HepG2 (cell line): ENCODE data around the gene PIK3R3. TPM values are rescaled to one million over a fixed set of nuclear protein-coding genes. Genes with fewer than 3 reads are reported as not detected.

Experiments used
- DZIP1 ChIP-seq: sonication (generic); formaldehyde crosslinking; IDR thresholded peaks from 2 replicates; pipeline ENCODE4 v1.5.0; 2020; ENCODE audit warnings: mild to moderate bottlenecking, missing genetic modification reagents
- ELF3 ChIP-seq: IDR thresholded peaks from 2 replicates; pipeline ENCODE4 v1.6.1; 2016; ENCODE audit warnings: missing genetic modification reagents, missing compliant biosample characterization
- FOXP1 ChIP-seq, 2 experiments: fragments of 450-650 bp in 1 of 2; IDR thresholded peaks; 2 replicates each; pipeline ENCODE4 v1.6.1; 2017 to 2018; ENCODE audit warnings: antibody characterized with exemption in 1 of 2
- GPN1 ChIP-seq: sonication (generic); formaldehyde crosslinking; IDR thresholded peaks from 2 replicates; pipeline ENCODE4 v1.5.1; 2020; ENCODE audit warnings: missing genetic modification reagents, borderline replicate concordance
- HMGXB4 ChIP-seq, 2 experiments: sonication (generic) in 1 of 2; formaldehyde crosslinking in 1 of 2; IDR thresholded peaks; 2 replicates each; pipeline versions ENCODE4 v1.4.0 to v1.6.1; 2018 to 2020; ENCODE audit warnings: missing genetic modification reagents in 2 of 2, borderline replicate concordance in 1 of 2, low read depth in 1 of 2, mild to moderate bottlenecking in 1 of 2, missing biosample characterization in 1 of 2
- ISL2 ChIP-seq: sonication (generic); formaldehyde crosslinking; IDR thresholded peaks from 2 replicates; pipeline ENCODE4 v1.5.0; 2020; ENCODE audit warnings: missing genetic modification reagents
- JUNB ChIP-seq: sonication (generic); formaldehyde crosslinking; IDR thresholded peaks from 2 replicates; pipeline ENCODE4 v1.8.0; 2022; ENCODE audit warnings: missing genetic modification reagents, mild to moderate bottlenecking, borderline replicate concordance
- MAZ ChIP-seq, 2 experiments: sonication (generic) in 1 of 2; formaldehyde crosslinking in 1 of 2; IDR thresholded peaks; 2 replicates each; pipeline versions ENCODE4 v1.5.0 to v1.6.1; 2012 to 2020; ENCODE audit warnings: low read depth in 2 of 2, mild to moderate bottlenecking in 2 of 2, borderline replicate concordance in 1 of 2, improper control_type of control experiment in 1 of 2, low read length in 1 of 2, missing genetic modification reagents in 1 of 2, moderate library complexity in 1 of 2
- MED8 ChIP-seq: sonication (generic); formaldehyde crosslinking; IDR thresholded peaks from 2 replicates; pipeline ENCODE4 v1.8.1; 2023; ENCODE audit warnings: mild to moderate bottlenecking, missing genetic modification reagents; ENCODE audit not compliant: insufficient replicate concordance
- MEF2D ChIP-seq: sonication (generic); formaldehyde crosslinking; IDR thresholded peaks from 2 replicates; pipeline ENCODE4 v1.5.1; 2020; ENCODE audit warnings: mild to moderate bottlenecking, missing genetic modification reagents
- STAG1 ChIP-seq: sonication (generic); formaldehyde crosslinking; IDR thresholded peaks from 2 replicates; pipeline ENCODE4 v1.4.0; 2020; ENCODE audit warnings: missing genetic modification reagents
- SYNCRIP ChIP-seq: fragments of 200-400 bp; formaldehyde crosslinking; IDR thresholded peaks from 2 replicates; pipeline ENCODE4 v1.6.1; 2018; ENCODE audit warnings: mild to moderate bottlenecking, low read depth, low read length; ENCODE audit not compliant: insufficient read depth
- ZBTB46 ChIP-seq: sonication (generic); formaldehyde crosslinking; IDR thresholded peaks from 2 replicates; pipeline ENCODE4 v1.4.0; 2020; ENCODE audit warnings: mild to moderate bottlenecking, missing genetic modification reagents, borderline replicate concordance
- ZEB1 ChIP-seq: IDR thresholded peaks from 2 replicates; pipeline ENCODE4 v1.6.1; 2012; ENCODE audit warnings: mild to moderate bottlenecking, low read depth, inconsistent platforms; ENCODE audit not compliant: insufficient replicate concordance
- ZFY ChIP-seq: sonication (generic); formaldehyde crosslinking; IDR thresholded peaks from 2 replicates; pipeline ENCODE4 v1.4.0; 2020; ENCODE audit warnings: missing genetic modification reagents
- ZNF12 ChIP-seq: sonication (generic); formaldehyde crosslinking; IDR thresholded peaks from 2 replicates; pipeline ENCODE4 v1.5.0; 2020; ENCODE audit warnings: missing genetic modification reagents
- ZNF33B ChIP-seq: sonication (generic); formaldehyde crosslinking; IDR thresholded peaks from 2 replicates; pipeline ENCODE4 v1.5.1; 2020; ENCODE audit warnings: mild to moderate bottlenecking, missing genetic modification reagents
- ZNF350 ChIP-seq: sonication (generic); formaldehyde crosslinking; IDR thresholded peaks from 2 replicates; pipeline ENCODE4 v1.4.0; 2020; ENCODE audit warnings: mild to moderate bottlenecking, low read depth, missing genetic modification reagents, borderline replicate concordance
- ZNF619 ChIP-seq: sonication (generic); formaldehyde crosslinking; IDR thresholded peaks from 2 replicates; pipeline ENCODE4 v1.4.0; 2020; ENCODE audit warnings: mild to moderate bottlenecking, missing genetic modification reagents
- polyA plus RNA-seq, 8 experiments: library from polyadenylated mRNA; depleted of rRNA in 3 of 8; stranded (reverse) in 7 of 8; unstranded in 1 of 8; fragments of >200 nt; fragmentation: Illumina TruSeq in 4 of 8; extraction: Trizol in 4 of 8; gene quantifications; 2 replicates each; pipeline versions ENCODE4 v1.2.1 to v1.2.3, GENCODE V29; 2011 to 2016; ENCODE audit warnings: low read depth in 4 of 8, missing spikeins in 1 of 8, mixed read lengths in 1 of 8; ENCODE audit not compliant: insufficient read depth in 1 of 8
- total RNA-seq, 5 experiments: library from RNA; depleted of rRNA; stranded (reverse); fragments of >200 nt; fragmentation: Illumina TruSeq; extraction: Trizol; gene quantifications; 2 replicates each; pipeline ENCODE4 v1.2.3, GENCODE V29; 2016; ENCODE audit warnings: low read depth in 1 of 5

PIK3R3 gene
- total and polyA plus RNA-seq, 2 of the 13 experiments (the other 11 are each of a cell fraction or from before 2014, with no cell fraction given) = 0.37 to 6.9 TPM

GRCh38 chr1:46180082-46180616, 47.7 kb upstream of the PIK3R3 start (continued):
- TF ChIP-seq ZBTB46 (CRISPR knock-in tag) (no peak), JUNB (CRISPR knock-in tag) (no peak), MED8 (CRISPR knock-in tag) (no peak), HMGXB4 (CRISPR knock-in tag; IDR thresholded peaks at IDR 0.05; ENCODE audit: borderline replicate concordance in 1 of 2, low read depth in 1 of 2) (0 out of 4 replicates have a peak, but pooled peaks of 1 of the 2 experiments have one; percentile 33), STAG1 (CRISPR knock-in tag) (peak; percentile 75), ZFY (0 out of 2 replicates have a peak, but pooled peaks have one; percentile 10), MEF2D (CRISPR knock-in tag) (0 out of 2 replicates have a peak, but pooled peaks have one; percentile 38), ZEB1 (no peak), ZNF350 (peak; percentile 19; the same call in 1 of the 2 replicates), ZNF619 (CRISPR knock-in tag) (peak; percentile 13; the same call in 1 of the 2 replicates), ZNF33B (CRISPR knock-in tag) (no peak), FOXP1 (IDR thresholded peaks at IDR 0.05) (no peak), FOXP1 (CRISPR knock-in tag; IDR thresholded peaks at IDR 0.05) (no peak), DZIP1 (no peak), MAZ (IDR thresholded peaks at IDR 0.05; ENCODE audit: borderline replicate concordance, low read depth, low read length) (no peak), MAZ (CRISPR knock-in tag; IDR thresholded peaks at IDR 0.05; ENCODE audit: low read depth) (peak; percentile 21; the same call in 1 of the 2 replicates), ISL2 (CRISPR knock-in tag) (no peak), ELF3 (CRISPR knock-in tag) (no peak), ZNF12 (CRISPR knock-in tag) (no peak), SYNCRIP (no peak), GPN1 (CRISPR knock-in tag) (no peak)
